Inferior parietal cortex (tissue), 1 donor: ENCODE data around the gene IFT81.
"Not testable (repeated sequence)": the region's sequence is repeated elsewhere in the genome, so short reads cannot be mapped to it uniquely, and the experiment has no call there.

Experiments
- DNase-seq: peaks from one replicate; pipeline ENCODE4 v3.0.0-alpha.2; 2016; ENCODE audit errors: extremely low spot score

IFT81 gene

DNA sequence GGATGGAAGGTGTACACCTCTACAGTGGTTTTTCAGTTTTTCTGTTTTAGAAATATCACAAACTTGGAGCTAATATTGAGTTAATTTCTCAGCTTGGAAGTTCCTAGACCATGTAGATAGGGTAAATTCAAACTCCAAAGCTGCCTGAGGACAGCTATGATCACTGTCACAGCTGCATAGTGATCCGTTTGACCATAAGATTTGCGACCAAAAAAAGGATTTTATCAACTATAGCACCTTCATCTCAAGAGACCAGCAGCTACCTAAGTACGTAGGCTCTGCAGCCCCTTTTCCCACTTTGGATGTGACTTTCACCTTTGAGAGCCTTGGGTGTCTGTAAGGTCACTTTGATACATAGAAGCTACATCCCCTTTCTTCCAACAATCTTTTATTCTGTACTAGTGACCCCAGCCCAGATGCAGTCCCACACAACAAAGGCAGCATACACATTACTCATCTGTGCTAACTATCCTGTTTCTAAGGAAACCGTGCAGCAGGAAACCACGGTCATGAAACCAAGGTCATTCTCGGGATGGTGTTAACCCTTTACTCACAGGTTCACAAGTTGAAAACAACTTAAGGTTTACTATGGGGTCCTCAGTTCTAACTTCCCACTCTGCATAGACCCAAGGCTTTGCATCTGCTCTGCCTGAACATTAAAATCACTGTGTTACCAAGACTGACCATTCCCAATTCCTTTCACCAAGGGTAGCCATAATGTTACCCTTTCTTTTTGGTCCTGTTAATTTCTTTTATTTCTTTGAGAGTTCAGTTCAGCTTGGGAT lies 75.4 kb downstream of the IFT81 start:
- DNase-seq, result no peak

DNA sequence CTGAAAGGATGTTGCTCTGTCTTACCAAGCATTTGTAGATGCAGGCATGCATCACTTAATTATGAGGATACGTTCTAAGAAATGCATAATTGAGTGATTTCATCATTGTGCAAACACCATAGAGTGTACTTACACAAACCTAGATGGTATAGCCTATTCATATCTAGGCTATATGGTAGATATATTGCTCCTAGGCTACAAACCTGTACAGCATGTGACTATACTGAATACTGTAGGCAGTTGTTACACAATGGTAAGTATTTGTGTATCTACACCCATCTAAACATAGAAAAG lies 75.9 kb downstream of the IFT81 start:
- DNase-seq, result no peak

DNA sequence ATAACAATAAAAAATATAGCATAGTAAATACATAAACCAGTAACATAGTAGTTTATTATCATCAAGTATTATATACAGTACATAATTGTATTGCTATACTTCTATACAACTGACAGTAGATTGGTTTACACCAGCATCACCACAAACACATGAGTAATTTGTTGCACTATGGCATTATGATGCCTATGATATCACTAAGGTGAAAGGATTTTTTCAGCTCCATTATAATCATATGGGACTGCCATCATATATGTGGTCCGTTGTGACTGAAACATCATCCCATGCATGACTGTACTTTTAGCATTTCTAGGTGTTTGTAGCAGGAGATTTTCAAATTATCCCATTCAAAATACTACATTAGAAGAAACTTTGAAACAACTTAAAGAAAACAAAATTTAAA lies 77.8 kb downstream of the IFT81 start:
- no peak for DNase-seq

DNA sequence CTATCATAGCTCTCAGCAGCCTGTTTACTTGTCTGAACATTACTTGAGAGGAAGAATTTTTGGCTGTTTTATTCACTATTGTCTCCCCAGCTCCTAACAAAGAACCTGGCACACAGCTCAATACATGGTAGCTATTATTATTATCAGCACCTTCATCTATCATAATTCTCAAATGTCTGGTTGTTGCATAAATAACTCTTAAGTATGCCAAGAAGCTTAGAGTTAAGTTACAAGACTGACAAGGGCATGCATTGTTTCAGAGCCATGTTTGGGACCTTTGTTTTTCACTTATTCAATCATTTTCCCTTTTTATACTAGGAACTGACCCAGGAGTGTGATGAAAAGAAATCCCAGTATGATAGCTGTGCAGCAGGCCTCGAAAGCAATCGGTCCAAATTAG lies 79.4 kb downstream of the IFT81 start:
- DNase-seq, result peak; percentile 51

DNA sequence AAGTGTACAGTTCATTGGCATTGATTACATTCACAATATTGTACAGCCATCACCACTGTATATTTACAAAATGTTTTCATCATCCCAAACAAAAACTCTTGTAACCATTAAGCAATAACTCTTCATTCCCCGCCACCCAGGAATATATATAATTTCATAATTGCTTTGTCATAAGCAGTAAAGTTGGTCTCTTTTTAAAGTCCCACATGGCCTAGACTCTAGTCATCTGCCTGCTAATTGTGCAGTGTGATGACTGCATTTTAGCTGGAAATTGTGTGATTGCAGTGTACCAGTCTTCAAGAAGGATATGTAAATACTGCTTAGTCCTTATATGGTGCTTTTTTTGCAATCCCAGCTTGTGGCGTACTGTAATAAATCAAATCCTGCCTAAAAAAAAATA lies 81.8 kb downstream of the IFT81 start:
- no peak for DNase-seq

DNA sequence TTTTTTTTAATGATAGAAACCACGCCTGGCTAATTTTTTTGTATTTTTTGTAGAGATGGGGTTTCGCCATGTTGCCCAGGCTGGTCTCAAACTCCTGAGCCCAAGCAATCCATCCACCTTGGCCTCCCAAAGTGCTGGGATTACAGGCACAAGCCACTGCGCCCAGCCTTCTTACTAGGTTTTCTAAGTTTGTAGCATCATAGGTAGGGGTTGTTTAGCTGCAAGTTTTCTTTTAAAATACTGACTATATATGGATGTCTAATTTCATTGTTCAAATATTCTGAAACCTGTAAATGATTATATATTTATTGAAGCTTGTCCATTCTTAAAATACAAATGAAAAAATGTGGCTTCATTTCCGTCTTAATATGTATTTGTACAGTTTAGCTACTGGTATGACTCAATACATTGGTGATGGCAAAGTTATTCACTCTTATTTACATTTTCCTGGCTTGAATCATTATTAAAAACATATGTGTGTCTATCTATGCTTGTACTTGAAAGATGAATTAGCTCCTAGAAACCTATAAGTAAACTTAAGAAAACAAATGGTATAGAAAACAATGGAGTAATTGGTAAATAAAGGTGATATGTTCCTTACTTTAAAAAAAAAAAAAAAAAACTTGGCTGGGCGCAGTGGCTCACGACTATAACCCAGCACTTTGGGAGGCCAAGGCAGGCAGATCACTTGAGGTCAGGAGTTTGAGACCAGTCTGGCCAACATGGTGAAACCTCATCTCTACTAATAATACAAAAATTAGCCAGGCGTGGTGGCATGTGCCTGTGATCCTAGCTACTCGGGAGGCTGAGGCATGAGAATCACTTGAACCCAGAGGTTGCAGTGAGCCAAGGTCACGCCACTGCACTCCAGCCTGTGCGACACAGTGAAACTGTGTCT lies 87.7 kb downstream of the IFT81 start:
- not testable (repeated sequence) for DNase-seq

DNA sequence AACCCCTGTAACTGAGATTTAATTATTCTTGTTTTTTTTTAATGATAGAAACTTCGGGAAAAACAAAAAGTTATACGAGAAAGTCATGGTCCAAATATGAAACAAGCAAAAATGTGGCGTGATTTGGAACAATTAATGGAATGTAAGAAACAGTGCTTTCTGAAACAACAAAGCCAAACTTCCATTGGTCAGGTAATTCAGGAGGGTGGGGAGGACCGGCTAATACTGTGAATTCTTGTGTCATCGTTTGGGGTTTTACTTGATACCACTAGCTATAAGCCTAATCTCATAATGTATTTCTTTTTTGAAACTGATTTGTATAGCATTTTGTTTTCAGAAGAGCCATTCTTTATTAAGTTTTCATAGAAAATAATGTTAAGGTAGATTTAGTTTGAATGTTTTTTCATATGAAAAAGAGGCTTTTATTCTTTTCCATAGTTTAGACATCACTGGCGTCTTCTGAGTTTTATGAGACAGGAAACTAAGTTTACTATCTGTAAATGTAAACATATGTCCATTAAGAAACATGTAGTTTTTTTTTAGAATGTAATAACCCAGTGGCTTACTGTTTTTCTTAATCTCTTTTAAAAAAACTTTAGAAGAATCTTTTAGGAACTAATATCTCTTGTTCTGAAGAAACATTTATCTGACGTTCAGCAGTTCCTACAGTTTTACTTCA lies 94.0 kb downstream of the IFT81 start:
- DNase-seq, result no peak

DNA sequence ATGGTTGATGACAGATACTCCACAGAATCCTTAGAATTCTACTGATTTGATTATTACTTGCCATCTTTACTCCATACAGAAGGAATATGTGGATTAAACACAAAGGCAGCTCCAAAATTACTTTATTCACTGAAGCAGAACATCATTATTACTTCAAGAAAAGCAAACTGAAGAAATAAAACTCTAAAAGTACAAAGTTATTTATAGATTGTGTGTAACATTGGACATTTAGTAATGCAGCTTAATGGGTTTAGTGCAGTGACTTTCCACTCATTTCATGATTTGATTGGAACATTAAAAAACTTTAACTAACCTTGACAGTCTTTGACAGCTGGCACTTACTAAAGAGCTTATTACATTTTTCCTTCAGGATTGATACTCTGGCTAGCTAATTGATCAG lies 97.9 kb downstream of the IFT81 start:
- DNase-seq, result no peak

DNA sequence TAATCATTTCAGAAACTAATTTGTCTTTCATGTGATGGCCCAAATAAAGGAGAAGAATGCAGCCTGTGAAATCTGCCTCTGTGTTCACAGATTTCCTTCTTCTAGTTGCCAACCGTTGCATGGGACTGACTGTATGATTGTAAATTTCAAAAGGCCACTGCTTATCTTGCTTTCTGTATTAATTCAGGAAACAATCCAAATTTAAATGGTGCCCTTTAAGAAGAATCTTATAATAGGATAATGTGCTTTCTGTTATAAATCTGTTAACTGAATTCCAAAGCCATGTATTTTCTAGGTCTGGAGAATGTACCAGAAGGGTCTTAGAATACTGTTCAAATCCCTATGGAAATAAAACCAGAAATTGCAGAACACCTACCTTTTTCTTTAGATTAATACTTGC lies 98.3 kb downstream of the IFT81 start:
- no peak for DNase-seq

DNA sequence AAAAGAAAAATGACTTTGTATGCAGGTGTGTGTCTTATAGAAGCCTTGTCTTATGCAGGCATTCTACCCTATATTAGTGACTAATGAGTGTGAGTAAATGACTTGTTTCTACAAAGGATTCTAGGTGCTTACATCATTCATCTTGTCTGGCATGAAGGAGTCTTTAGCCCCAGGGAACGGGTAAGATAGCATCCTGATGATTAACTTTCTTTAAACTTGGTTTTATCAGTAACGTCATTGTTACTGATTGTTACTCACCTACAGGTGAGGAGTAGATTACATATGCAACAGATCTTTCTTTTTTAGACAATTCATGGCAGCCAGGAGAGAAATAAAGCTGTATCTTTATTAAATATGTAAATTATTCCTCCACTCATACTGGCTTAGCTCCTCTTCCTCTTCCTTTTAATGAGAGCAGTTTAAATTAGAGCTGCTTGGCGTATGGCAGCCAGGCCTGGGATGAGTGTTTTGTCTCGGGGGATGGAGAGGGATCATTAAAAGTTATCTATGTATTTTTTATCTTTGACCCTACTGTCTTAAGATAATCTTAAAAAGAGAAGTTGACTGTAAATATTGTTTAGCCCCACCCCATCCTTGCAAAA lies 99.7 kb downstream of the IFT81 start:
- DNase-seq, result no peak

DNA sequence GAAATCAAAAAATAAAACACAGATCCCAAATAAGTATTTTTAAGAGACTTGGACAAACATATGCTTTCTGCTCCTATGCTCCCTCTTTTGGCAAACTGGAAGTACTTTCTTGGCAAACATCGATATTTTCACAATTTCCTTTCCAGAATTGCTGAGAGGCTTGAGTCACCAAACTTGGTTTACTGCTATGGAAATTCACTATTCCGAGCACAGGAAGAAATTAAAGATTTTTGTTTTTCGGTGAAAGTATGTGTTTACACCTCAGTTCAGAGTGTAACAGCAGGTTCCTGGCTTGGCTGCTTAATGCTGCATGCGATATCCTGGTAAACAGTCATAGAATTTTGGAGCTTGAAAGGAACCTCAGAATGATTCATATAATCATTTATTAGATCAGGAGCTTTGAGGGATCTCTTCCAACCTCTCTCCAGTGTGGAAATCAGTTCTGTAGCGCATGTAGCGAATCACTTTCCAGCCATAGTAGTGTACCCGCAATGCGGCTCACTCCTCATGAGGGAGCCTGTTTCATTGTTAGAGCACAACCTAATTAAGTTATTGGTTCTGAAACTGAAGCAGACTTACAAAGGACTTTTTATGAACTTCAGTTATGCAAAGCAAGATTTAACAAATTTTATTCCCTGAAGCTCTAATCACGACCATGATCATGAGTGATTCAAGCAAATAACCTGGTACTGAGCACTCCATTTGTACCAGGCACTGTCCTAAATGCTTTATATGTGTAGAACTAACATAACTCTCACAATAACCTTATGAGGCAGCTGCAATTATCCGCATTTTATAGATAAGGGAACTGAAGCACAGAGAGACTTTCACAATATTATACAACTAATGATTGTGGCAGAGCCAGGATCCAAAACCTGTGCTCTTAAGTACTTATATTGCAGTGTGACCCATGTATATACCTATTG lies 100.5 kb downstream of the IFT81 start:
- DNase-seq, result peak; percentile 80

DNA sequence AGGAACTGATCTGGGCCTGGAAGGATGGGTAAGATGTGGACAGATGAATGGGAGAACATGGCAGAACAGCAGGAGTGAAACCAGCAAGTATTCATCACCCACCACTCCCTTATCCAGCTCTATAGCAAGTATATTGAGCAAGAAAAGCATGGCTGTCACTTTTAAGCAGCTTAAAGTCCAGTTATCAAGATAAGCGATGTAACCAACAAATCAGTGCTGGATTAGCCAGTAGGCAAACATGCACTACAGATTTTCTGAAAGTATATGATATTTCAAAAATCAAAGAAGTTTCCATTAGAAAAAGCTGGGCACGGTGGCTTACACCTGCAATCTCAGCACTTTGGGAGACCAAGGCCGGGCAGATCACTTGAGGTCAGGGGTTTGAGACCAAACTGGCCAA lies 103.0 kb downstream of the IFT81 start:
- DNase-seq, result no peak

DNA sequence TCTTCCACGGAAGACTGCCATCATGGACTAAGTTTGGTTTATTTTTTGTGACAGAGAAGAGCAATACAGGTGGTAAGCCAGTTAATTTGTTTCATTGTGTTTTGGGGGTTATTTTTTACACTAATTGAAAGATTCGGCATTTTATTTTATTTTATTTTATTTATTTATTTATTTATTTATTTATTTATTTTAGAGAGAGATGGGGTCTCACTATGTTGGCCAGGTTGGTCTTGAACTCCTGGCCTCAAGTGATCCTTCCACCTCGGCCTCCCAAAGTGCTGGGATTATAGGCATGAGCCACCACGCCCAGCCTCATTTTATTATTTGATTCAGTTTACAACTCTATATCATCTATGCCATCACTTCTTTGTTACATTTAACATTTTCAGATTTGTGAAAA lies 104.2 kb downstream of the IFT81 start:
- not testable (repeated sequence) for DNase-seq

DNA sequence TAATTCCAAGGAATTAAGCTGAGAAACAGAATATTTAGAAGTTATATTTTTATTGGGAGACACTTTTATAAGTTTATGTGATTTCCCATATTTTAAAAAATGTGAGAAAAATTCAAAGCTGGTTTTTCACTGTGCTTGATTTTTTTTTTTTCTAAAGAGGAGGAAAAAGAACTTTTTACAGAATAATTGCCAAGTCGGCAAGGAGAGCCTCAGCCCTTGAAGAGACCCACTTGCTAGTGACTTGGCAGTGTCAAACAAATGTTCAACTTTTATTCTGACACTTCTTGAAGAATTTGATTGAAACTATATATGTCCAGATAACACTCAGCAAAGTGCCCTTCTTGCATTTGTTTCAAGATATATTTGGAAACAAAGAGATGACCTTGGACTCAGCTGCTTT lies 104.6 kb downstream of the IFT81 start:
- no peak for DNase-seq

DNA sequence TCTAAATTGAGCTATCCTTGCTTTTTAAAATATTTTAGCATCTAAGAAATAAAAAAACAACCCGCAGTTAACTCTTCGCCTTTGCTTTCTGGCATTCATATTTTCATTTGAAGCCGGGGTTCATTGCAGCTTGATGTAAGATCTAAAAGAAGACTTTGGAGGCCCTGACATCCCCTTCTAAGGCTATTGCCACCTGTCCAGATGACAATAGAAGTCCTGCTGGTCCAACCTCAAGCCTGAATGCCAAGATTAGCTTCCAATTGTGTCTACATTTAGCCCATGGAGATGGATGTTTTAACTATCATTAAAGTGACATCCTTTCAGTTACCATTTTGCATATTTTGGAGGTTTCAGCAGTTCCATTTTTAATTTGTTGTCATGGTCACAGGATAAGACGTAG lies 105.3 kb downstream of the IFT81 start:
- no peak for DNase-seq

DNA sequence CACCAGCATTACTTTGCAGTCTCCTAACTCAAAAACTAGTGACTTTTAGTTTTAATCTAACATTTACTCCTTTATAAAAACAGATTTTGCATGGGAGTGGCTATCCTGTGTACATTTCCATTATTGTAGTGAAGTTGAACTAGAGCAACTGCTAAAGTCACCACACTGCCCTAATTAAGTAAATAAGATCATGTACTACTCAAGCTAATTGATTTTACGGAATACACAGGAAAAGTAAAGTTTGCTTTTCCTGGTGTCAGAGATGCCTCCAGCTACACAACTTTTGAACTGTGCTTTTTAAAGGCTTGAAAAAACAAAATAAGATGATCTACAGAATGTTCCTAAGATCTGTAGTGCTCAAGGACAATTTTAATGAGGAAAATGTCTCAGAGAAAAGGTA lies 106.5 kb downstream of the IFT81 start:
- DNase-seq, result no peak

DNA sequence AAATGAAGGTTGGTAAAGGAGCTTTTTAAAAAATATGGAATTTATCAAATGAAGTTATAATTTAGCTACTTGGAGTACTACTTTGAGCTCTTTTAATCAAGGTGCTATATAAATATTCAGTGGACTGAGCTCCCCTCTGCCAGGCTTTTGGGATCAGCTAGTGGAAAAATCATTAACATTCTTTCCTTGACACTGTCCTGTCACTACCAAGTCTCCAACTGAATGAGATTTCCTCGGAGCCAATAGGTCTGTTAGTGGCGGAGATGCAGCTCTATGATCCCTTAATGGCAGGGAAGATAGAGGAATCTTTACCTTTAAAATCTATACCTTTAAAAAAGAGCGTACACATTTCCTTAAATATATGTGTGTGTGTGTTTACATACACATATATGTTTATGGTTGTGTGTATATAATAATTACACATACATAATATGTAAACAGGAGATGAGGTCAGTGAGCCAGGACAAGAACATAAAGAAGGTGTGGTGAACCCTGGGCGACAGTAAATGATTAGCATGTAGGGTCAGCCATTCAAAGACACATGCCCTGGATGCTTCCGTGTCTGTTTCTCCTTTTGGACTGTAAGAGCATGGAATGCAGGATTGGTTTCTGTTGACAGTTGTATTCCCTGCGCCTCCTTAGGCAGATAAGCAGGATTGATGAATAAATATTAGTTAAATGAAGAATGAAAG lies 109.2 kb downstream of the IFT81 start:
- DNase-seq, result no peak

DNA sequence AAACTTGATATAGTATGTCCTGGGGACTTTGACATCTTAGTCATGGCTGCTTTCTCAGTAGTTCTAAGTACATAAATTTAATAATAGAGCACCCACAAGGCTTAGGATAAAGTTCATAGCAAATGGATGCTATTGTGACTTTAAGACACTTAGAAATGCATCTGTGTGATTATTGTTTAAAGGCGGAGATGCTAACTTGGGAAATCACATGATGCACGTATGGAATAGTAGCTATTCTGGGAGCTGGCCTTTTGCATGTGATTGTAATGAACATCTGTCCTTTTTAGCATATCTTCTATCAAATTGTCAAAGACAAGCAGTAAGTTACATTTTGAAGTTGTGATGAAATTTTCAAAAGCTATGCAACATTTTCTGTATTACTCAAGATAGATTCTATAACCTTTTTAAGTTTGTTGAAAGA lies 110.2 kb downstream of the IFT81 start:
- no peak for DNase-seq

DNA sequence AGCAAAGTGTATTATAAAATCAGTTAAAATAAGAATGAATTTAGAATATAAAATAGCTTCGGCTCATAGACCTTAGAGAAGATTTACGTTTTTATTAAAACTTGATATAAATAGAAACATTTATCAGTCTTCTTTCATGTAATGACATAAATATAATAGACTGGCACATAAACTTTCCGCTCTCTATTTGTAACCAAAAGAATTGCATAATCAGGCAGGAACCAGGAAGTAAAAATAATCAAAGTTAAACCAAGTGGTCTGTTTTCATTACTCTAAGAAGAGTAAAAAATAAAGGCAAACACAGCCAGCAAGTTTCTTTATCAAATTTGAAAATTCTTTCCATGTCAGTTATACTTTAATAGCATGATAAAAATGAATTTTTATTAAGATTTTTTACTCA lies 110.6 kb downstream of the IFT81 start:
- no peak for DNase-seq

DNA sequence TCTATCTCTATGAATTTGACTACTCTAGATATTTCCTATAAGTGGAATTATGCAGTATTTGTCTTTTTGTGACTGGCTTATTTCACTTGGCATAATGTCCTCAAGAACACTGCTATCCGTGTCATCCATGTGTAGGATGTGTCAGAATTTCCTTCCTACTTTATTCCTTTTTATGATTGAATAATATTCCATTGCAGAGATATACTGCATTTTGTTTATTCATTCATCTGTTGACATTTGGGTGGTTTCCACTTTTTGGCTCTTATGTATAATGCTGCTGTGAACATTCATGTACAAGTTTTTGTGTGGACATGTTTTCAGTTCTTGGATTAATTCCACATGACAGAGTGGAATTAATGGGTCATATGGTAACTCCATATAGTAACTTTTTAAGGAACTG lies 111.2 kb downstream of the IFT81 start:
- no peak for DNase-seq

DNA sequence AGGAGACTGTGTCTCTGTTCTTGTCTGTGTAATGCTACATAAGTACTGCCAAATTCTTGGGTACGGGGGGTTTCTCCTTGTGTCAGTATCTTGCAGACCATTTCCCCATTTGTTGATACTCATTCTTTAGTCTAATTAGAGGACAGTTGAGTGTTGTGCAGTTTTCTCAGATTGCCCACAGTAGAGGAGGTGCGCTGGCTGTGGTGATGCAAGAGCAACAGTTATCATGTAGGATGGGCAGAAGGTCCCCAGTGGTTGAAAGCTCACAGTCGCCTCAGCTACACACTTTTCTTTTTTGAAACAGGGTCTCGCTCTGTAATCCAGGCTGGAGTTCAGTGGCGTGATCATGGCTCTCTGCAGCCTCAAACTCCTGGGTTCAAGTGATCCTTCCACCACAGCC lies 119.1 kb downstream of the IFT81 start:
- DNase-seq, result no peak
